WTC11 (cell line): ENCODE data around the gene CMC1. TPM values are rescaled to one million over a fixed set of nuclear protein-coding genes. Genes with fewer than 3 reads are reported as not detected.

ENCODE experiments used
- ATAC-seq: fragments of 200-7000 bp; cut with Tn5 transposase; 2 replicates; pipeline ENCODE4 v1.10.0; 2021; ENCODE audit warnings: mild to moderate bottlenecking, moderate library complexity
- CTCF ChIA-PET: fragments of 300-600 bp; sonication (Branson Sonifier 250); formaldehyde crosslinking; loops from one replicate; lab custom pipeline; 2021; ENCODE audit warnings: antibody characterized with exemption; lab: Charles Lee
- POLR2A ChIA-PET: fragments of 350-600 bp; sonication (Branson Sonifier 250); formaldehyde crosslinking; loops from one replicate; lab custom pipeline; 2021; ENCODE audit warnings: antibody characterized with exemption; lab: Charles Lee
- DNase-seq: peaks from one replicate; pipeline ENCODE4 v3.0.0; 2021; ENCODE audit warnings: low spot score
- H3K27ac Mint-ChIP-seq: 2 replicates; pipeline ENCODE4 v1.8.0; 2021; ENCODE audit warnings: mixed read lengths
- H3K27me3 Mint-ChIP-seq: 2 replicates; pipeline ENCODE4 v1.8.0; 2021; ENCODE audit warnings: low read depth, mild to moderate bottlenecking, moderate library complexity, mixed read lengths
- H3K36me3 Mint-ChIP-seq: 2 replicates; pipeline ENCODE4 v1.8.0; 2021; ENCODE audit warnings: mixed read lengths
- H3K4me1 Mint-ChIP-seq: 2 replicates; pipeline ENCODE4 v1.8.0; 2022; ENCODE audit warnings: mixed read lengths
- H3K4me3 Mint-ChIP-seq: 2 replicates; pipeline ENCODE4 v1.8.0; 2021; ENCODE audit warnings: mild to moderate bottlenecking, moderate library complexity, mixed read lengths
- H3K9me3 Mint-ChIP-seq: 2 replicates; pipeline ENCODE4 v1.8.0; 2021; ENCODE audit warnings: mixed read lengths
- ATF1 ChIP-seq: sonication (generic); formaldehyde crosslinking; IDR thresholded peaks from 2 replicates; pipeline ENCODE4 v1.8.1; 2023; ENCODE audit warnings: mild to moderate bottlenecking, moderate library complexity, missing genetic modification reagents
- E2F5 ChIP-seq: sonication (generic); formaldehyde crosslinking; IDR thresholded peaks from 2 replicates; pipeline ENCODE4 v1.8.1; 2022; ENCODE audit warnings: mild to moderate bottlenecking, moderate library complexity, missing genetic modification reagents
- ELF4 ChIP-seq: sonication (generic); formaldehyde crosslinking; IDR thresholded peaks from 2 replicates; pipeline ENCODE4 v1.8.1; 2022; ENCODE audit warnings: low read depth, mild to moderate bottlenecking, moderate library complexity, missing genetic modification reagents
- GRHL2 ChIP-seq: fragments of 250-450 bp; sonication (Bioruptor Pico); IDR thresholded peaks from 2 replicates; pipeline ENCODE4 v1.8.0; 2022; ENCODE audit warnings: mild to moderate bottlenecking, moderate library complexity; ENCODE audit not compliant: insufficient replicate concordance, severe bottlenecking
- JAZF1 ChIP-seq: fragments of 250-450 bp; sonication (Bioruptor Pico); IDR thresholded peaks from 2 replicates; pipeline ENCODE4 v1.9.0; 2021; ENCODE audit warnings: moderate library complexity, mild to moderate bottlenecking, inconsistent platforms
- MAX ChIP-seq: sonication (generic); formaldehyde crosslinking; IDR thresholded peaks from 2 replicates; pipeline ENCODE4 v1.8.0; 2022; ENCODE audit warnings: mild to moderate bottlenecking, missing genetic modification reagents
- NFATC4 ChIP-seq: fragments of 250-450 bp; sonication (Bioruptor Pico); IDR thresholded peaks from 2 replicates; pipeline ENCODE4 v1.9.0; 2021; ENCODE audit warnings: mild to moderate bottlenecking
- NR3C1 ChIP-seq: sonication (generic); formaldehyde crosslinking; conservative IDR thresholded peaks from 2 replicates; pipeline ENCODE4 v1.8.1; 2023; ENCODE audit warnings: low read depth, mild to moderate bottlenecking, missing genetic modification reagents
- SMAD3 ChIP-seq: sonication (generic); formaldehyde crosslinking; IDR thresholded peaks from 2 replicates; pipeline ENCODE4 v1.8.0; 2022; ENCODE audit warnings: missing genetic modification reagents, mild to moderate bottlenecking, borderline replicate concordance
- TCF7 ChIP-seq: sonication (generic); formaldehyde crosslinking; IDR thresholded peaks from 2 replicates; pipeline ENCODE4 v1.8.0; 2022; ENCODE audit warnings: mild to moderate bottlenecking, low read depth, missing genetic modification reagents, moderate library complexity
- TEAD1 ChIP-seq: sonication (generic); formaldehyde crosslinking; IDR thresholded peaks from 2 replicates; pipeline ENCODE4 v1.8.0; 2022; ENCODE audit warnings: mild to moderate bottlenecking, missing genetic modification reagents
- ZNF532 ChIP-seq: fragments of 250-450 bp; sonication (Bioruptor Pico); IDR thresholded peaks from 2 replicates; pipeline ENCODE4 v1.9.0; 2021; ENCODE audit warnings: mild to moderate bottlenecking, borderline replicate concordance
- ZSCAN18 ChIP-seq: fragments of 250-450 bp; sonication (Bioruptor Pico); IDR thresholded peaks from 2 replicates; pipeline ENCODE4 v2.1.2; 2022; ENCODE audit warnings: mild to moderate bottlenecking, moderate library complexity
- total RNA-seq: library from RNA; stranded (reverse); gene quantifications from 3 replicates; pipeline ENCODE4 v1.2.3, GENCODE V29; 2021
- TF ChIP-seq, protein P1 (sequence below): sonication (generic); formaldehyde crosslinking; IDR thresholded peaks from 2 replicates; pipeline ENCODE4 v1.8.0; 2022; ENCODE audit warnings: mild to moderate bottlenecking, missing genetic modification reagents
- TF ChIP-seq, protein P2 (sequence below): sonication (generic); formaldehyde crosslinking; IDR thresholded peaks from 2 replicates; pipeline ENCODE4 v1.8.0; 2022; ENCODE audit warnings: missing genetic modification reagents
- TF ChIP-seq, protein P3 (sequence below): sonication (generic); formaldehyde crosslinking; IDR thresholded peaks from 2 replicates; pipeline ENCODE4 v1.8.1; 2023; ENCODE audit warnings: mild to moderate bottlenecking, missing genetic modification reagents
- TF ChIP-seq, protein P4 (sequence below): sonication (generic); formaldehyde crosslinking; IDR thresholded peaks from 2 replicates; pipeline ENCODE4 v1.8.1; 2022; ENCODE audit warnings: missing genetic modification reagents, borderline replicate concordance

Gene CMC1
- total RNA-seq, 1 experiment from 2014 or later, result 25.3 TPM

- TF ChIP-seq TCF7 (CRISPR knock-in tag) (no peak), JAZF1 (CRISPR knock-in tag) (no peak)
Measured at GRCh38 chr3:28267984-28268849, 26.8 kb downstream of the CMC1 start (continued).

GRCh38 chr3:28268989-28269388, 27.6 kb downstream of the CMC1 start:
- CTCF ChIA-PET, result interaction anchor here (0.9 kb wide), 1 partner anchor 28 kb away, joined by 3 read pairs; no protein-coding TSS in a partner anchor
- Mint-ChIP-seq H3K4me1 (no peaks in the 10 kb centered on the region), H3K27ac (no peak overlapping the region), H3K36me3 (peaks cover 48% of the 10 kb centered on the region), H3K9me3 (peaks cover 33% of the 10 kb centered on the region), H3K27me3 (no peaks in the 10 kb centered on the region), H3K4me3 (no peak overlapping the region)
- POLR2A ChIA-PET, result no interaction called here
- ATAC-seq (no peak), DNase-seq (no peak)
- no peak for TF ChIP-seq TEAD1 (CRISPR knock-in tag)
- no peak for TF ChIP-seq GRHL2 (CRISPR knock-in tag)
- TF ChIP-seq E2F5, result no peak
- TF ChIP-seq, protein P1, sequence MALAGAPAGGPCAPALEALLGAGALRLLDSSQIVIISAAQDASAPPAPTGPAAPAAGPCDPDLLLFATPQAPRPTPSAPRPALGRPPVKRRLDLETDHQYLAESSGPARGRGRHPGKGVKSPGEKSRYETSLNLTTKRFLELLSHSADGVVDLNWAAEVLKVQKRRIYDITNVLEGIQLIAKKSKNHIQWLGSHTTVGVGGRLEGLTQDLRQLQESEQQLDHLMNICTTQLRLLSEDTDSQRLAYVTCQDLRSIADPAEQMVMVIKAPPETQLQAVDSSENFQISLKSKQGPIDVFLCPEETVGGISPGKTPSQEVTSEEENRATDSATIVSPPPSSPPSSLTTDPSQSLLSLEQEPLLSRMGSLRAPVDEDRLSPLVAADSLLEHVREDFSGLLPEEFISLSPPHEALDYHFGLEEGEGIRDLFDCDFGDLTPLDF (CRISPR knock-in tag), result no peak
- no peak for TF ChIP-seq SMAD3
- TF ChIP-seq MAX (CRISPR knock-in tag), result no peak
- TF ChIP-seq, protein P2, sequence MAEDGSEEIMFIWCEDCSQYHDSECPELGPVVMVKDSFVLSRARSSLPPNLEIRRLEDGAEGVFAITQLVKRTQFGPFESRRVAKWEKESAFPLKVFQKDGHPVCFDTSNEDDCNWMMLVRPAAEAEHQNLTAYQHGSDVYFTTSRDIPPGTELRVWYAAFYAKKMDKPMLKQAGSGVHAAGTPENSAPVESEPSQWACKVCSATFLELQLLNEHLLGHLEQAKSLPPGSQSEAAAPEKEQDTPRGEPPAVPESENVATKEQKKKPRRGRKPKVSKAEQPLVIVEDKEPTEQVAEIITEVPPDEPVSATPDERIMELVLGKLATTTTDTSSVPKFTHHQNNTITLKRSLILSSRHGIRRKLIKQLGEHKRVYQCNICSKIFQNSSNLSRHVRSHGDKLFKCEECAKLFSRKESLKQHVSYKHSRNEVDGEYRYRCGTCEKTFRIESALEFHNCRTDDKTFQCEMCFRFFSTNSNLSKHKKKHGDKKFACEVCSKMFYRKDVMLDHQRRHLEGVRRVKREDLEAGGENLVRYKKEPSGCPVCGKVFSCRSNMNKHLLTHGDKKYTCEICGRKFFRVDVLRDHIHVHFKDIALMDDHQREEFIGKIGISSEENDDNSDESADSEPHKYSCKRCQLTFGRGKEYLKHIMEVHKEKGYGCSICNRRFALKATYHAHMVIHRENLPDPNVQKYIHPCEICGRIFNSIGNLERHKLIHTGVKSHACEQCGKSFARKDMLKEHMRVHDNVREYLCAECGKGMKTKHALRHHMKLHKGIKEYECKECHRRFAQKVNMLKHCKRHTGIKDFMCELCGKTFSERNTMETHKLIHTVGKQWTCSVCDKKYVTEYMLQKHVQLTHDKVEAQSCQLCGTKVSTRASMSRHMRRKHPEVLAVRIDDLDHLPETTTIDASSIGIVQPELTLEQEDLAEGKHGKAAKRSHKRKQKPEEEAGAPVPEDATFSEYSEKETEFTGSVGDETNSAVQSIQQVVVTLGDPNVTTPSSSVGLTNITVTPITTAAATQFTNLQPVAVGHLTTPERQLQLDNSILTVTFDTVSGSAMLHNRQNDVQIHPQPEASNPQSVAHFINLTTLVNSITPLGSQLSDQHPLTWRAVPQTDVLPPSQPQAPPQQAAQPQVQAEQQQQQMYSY (CRISPR knock-in tag), result no peak
- no peak for TF ChIP-seq JAZF1 (CRISPR knock-in tag)
- TF ChIP-seq, protein P3, sequence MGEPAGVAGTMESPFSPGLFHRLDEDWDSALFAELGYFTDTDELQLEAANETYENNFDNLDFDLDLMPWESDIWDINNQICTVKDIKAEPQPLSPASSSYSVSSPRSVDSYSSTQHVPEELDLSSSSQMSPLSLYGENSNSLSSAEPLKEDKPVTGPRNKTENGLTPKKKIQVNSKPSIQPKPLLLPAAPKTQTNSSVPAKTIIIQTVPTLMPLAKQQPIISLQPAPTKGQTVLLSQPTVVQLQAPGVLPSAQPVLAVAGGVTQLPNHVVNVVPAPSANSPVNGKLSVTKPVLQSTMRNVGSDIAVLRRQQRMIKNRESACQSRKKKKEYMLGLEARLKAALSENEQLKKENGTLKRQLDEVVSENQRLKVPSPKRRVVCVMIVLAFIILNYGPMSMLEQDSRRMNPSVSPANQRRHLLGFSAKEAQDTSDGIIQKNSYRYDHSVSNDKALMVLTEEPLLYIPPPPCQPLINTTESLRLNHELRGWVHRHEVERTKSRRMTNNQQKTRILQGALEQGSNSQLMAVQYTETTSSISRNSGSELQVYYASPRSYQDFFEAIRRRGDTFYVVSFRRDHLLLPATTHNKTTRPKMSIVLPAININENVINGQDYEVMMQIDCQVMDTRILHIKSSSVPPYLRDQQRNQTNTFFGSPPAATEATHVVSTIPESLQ, result no peak
- TF ChIP-seq NR3C1 (CRISPR knock-in tag), result no peak
- no peak for TF ChIP-seq ELF4
- TF ChIP-seq ZNF532, result no peak
- TF ChIP-seq, protein P4, sequence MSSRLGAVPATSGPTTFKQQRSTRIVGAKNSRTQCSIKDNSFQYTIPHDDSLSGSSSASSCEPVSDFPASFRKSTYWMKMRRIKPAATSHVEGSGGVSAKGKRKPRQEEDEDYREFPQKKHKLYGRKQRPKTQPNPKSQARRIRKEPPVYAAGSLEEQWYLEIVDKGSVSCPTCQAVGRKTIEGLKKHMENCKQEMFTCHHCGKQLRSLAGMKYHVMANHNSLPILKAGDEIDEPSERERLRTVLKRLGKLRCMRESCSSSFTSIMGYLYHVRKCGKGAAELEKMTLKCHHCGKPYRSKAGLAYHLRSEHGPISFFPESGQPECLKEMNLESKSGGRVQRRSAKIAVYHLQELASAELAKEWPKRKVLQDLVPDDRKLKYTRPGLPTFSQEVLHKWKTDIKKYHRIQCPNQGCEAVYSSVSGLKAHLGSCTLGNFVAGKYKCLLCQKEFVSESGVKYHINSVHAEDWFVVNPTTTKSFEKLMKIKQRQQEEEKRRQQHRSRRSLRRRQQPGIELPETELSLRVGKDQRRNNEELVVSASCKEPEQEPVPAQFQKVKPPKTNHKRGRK, result no peak
- no peak for TF ChIP-seq NFATC4 (CRISPR knock-in tag)
- TF ChIP-seq ATF1 (CRISPR knock-in tag), result no peak
- TF ChIP-seq ZSCAN18 (CRISPR knock-in tag), result no peak
